GM13977 (cell line): Measurements from ENCODE around the gene GSK3A.

Experiments used
- DNase-seq: peaks from one replicate; pipeline ENCODE4 v3.0.0; 2012; ENCODE audit warnings: low spot score
- in situ Hi-C: fragments of 300-500 bp; cut with MboI; formaldehyde crosslinking; loops from one replicate; pipeline ENCODE4 v1.12.0; 2022; ENCODE audit warnings: low sequenced_read_pairs, low pct_unique_long_range_greater_than_20kb, mixed read lengths, inconsistent platforms; ENCODE audit not compliant: unreplicated experiment
- TF ChIP-seq, protein P1 (sequence below): IDR thresholded peaks from 2 replicates; pipeline ENCODE4 v1.5.1; 2012; ENCODE audit warnings: mild to moderate bottlenecking, control low read depth; ENCODE audit not compliant: insufficient read depth; ENCODE audit errors: extremely low read depth, missing control alignments

Gene GSK3A

DNA sequence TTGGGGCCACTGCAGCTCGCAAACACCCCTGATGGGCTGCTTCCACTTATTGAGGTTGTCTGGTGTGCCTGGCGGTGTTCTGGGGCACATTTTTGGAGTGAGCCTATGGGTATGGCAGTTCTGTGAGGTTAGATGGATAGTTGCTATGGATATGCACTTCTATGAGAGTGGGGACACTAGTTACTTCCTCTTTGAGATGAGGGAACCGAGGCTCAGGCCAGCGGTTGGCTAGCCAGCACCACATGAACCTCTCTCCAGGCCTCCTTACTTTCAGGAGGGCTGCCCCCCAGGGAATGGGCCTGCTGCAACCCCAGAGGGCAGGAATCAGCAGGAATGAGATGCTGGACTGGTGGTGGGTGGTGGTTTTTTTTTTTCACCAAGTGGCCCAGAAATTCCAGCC is 46.0 kb upstream of the GSK3A start:
- no peak for DNase-seq
- in situ Hi-C loops: loop anchor here (25.0 kb wide), 1 partner anchor 176 kb away; no protein-coding TSS in a partner anchor
- TF ChIP-seq, protein P1, sequence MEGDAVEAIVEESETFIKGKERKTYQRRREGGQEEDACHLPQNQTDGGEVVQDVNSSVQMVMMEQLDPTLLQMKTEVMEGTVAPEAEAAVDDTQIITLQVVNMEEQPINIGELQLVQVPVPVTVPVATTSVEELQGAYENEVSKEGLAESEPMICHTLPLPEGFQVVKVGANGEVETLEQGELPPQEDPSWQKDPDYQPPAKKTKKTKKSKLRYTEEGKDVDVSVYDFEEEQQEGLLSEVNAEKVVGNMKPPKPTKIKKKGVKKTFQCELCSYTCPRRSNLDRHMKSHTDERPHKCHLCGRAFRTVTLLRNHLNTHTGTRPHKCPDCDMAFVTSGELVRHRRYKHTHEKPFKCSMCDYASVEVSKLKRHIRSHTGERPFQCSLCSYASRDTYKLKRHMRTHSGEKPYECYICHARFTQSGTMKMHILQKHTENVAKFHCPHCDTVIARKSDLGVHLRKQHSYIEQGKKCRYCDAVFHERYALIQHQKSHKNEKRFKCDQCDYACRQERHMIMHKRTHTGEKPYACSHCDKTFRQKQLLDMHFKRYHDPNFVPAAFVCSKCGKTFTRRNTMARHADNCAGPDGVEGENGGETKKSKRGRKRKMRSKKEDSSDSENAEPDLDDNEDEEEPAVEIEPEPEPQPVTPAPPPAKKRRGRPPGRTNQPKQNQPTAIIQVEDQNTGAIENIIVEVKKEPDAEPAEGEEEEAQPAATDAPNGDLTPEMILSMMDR: no peak

DNA sequence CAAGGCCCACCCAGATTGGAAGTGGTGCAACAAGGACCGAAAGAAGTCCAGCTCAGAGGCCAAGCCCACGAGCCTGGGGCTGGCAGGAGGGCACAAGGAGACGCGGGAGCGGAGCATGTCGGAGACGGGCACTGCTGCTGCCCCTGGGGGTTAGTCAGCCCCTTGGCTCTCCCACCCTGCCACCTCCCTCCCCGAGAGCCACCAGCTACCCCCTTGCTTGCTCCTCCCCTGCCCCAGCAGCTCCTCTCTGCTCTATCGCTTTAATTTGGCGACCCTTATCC is 45.4 kb upstream of the GSK3A start:
- in situ Hi-C loops: loop anchor here (25.0 kb wide), 1 partner anchor 175 kb away; no protein-coding TSS in a partner anchor
- no peak for DNase-seq
- TF ChIP-seq, protein P1: no peak

DNA sequence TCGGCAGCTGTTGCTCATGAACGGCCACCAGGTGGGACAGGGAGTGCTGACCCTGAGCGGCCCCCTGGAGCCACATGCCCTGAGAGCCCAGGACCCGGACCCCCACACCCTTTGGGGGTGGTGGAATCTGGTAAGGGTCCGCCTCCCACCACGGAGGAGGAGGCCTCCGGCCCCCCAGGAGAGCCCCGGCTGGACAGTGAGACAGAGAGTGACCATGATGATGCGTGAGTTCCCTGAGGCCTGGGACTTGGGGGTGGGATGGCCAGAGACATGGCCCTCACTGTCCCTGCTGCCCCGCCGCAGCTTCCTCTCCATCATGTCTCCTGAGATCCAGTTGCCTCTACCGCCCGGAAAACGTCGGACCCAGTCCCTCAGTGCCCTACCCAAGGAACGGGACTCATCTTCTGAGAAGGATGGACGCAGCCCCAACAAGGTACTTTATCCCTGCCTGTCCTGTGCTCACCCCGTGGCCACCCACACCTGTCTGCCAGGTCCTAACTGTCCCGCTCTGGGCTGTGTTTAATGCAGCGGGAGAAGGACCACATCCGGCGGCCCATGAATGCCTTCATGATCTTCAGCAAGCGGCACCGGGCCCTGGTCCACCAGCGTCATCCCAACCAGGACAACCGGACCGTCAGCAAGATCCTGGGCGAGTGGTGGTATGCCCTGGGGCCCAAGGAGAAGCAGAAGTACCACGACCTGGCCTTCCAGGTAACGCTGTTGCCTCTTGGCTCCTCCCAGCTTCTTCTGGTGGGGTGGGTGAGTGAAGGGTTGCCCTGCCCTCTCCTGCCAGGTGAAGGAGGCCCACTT is 44.8 kb upstream of the GSK3A start:
- no peak for DNase-seq
- TF ChIP-seq, protein P1: no peak
- in situ Hi-C loops: loop anchor here (25.0 kb wide), 1 partner anchor 175 kb away; no protein-coding TSS in a partner anchor

DNA sequence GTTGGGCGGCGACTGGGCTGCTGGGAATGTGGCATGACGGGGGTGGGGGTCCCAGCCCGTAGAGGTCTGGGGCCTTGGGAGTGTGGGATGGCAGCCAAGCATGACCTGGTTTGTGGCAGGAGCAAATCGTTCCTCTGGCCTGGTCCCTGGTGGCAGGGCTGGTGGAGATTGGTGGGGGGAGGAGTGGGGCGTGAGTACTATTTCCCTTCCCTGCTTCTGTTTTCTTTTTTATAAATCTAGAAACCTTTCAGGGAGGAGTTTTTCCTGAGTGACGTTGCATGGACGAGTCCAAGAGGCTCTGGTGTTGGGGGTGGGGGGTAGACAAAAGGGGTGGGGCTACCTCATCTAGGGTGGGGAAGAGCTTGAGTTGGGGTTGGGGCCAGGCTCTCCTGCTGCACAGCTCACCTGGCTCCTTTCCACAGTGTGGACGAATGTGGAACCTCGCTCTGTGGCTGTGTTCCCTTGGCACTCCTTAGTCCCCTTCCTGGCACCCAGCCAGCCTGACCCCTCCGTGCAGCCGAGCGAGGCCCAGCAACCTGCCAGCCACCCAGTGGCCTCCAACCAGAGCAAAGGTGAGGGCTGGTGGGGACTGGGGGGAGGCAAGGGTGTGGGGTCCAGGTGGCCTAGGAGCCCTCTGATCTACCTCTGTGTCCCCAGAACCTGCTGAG is 44.1 kb upstream of the GSK3A start:
- peak; percentile 55 for DNase-seq
- in situ Hi-C loops: loop anchor here (25.0 kb wide), 1 partner anchor 174 kb away; no protein-coding TSS in a partner anchor
- TF ChIP-seq, protein P1: no peak

DNA sequence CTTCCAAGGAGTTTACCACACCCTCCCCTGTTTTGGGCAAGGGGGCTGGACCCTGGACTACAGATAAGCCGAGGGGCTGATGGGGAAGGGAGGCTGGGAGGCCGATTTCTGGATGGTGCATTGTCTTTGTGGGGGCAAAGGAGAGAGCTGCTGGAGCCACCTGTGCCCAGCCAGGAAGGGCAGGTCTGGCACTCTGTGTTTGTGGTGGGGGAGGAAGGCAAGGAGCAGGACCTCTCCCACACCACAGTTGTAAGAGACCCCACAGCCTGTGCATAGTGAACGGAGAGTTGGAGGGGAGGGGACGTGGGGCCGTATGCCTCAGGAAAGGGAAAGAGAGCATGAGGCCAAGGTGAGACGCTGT is 43.6 kb upstream of the GSK3A start:
- in situ Hi-C loops: loop anchor here (25.0 kb wide), 1 partner anchor 174 kb away; no protein-coding TSS in a partner anchor
- TF ChIP-seq, protein P1: no peak
- DNase-seq: no peak

DNA sequence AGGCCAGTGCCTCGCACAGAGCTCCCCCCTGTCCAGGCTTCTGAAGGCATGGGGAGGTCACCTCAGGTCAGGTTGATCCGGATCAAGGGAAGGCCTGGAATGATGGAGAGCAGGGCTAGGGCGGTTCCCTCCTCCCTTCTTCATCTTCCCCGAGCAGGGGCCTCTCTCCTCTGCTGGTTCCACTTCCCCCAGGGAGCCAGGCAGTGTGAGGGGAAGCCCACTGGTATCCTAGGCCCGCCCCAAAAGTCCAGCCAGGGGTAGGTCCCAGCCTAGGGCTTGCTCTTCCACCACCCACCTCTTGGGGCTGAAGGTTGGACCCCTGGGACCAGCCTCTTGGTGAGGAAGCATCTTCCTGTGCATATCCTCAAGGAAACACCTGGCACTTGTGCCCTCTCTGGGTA is 43.1 kb upstream of the GSK3A start:
- TF ChIP-seq, protein P1: no peak
- no peak for DNase-seq
- in situ Hi-C loops: loop anchor here (25.0 kb wide), 1 partner anchor 173 kb away; no protein-coding TSS in a partner anchor
